Measurements from ENCODE around the gene STX12.

DNA sequence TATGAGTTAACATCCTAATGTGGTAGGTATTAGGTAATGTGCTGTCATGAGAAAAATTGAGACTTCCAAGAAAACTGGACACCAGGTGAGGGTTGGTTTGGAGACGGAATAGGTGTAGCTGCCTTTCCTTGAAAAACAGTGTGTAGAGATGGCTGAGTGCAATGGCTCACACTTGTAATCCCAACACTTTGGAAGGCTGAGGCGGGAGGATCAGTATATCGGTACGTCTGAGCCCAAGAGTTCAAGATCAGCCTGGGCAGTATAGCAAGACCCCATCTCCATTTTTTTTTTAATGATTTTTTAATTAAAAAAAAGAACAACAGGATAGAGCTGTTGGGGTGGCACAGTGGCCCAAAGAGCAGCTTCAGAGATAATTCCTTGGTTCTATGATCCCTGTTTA is 50.8 kb downstream of the STX12 start:
- TF ChIP-seq, protein P1, sequence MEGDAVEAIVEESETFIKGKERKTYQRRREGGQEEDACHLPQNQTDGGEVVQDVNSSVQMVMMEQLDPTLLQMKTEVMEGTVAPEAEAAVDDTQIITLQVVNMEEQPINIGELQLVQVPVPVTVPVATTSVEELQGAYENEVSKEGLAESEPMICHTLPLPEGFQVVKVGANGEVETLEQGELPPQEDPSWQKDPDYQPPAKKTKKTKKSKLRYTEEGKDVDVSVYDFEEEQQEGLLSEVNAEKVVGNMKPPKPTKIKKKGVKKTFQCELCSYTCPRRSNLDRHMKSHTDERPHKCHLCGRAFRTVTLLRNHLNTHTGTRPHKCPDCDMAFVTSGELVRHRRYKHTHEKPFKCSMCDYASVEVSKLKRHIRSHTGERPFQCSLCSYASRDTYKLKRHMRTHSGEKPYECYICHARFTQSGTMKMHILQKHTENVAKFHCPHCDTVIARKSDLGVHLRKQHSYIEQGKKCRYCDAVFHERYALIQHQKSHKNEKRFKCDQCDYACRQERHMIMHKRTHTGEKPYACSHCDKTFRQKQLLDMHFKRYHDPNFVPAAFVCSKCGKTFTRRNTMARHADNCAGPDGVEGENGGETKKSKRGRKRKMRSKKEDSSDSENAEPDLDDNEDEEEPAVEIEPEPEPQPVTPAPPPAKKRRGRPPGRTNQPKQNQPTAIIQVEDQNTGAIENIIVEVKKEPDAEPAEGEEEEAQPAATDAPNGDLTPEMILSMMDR (conservative IDR thresholded peaks at IDR 0.05; ENCODE audit: low read depth in 2 of 2), result no peak
- TF ChIP-seq EZH2phosphoT487 (IDR thresholded peaks at IDR 0.05; ENCODE audit: unreplicated experiment), result no peak
- no peak for TF ChIP-seq POLR2AphosphoS5 (IDR thresholded peaks at IDR 0.05; ENCODE audit: low read depth)
- TF ChIP-seq EZH2 (IDR thresholded peaks at IDR 0.05; ENCODE audit: low read depth, unreplicated experiment), result no peak
- TF ChIP-seq CREB1 (CRISPR knock-in tag; IDR thresholded peaks at IDR 0.05; ENCODE audit: low read depth), result no peak
- TF ChIP-seq, protein P2, sequence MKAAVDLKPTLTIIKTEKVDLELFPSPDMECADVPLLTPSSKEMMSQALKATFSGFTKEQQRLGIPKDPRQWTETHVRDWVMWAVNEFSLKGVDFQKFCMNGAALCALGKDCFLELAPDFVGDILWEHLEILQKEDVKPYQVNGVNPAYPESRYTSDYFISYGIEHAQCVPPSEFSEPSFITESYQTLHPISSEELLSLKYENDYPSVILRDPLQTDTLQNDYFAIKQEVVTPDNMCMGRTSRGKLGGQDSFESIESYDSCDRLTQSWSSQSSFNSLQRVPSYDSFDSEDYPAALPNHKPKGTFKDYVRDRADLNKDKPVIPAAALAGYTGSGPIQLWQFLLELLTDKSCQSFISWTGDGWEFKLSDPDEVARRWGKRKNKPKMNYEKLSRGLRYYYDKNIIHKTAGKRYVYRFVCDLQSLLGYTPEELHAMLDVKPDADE (IDR thresholded peaks at IDR 0.05), result no peak
- TF ChIP-seq, protein P3, sequence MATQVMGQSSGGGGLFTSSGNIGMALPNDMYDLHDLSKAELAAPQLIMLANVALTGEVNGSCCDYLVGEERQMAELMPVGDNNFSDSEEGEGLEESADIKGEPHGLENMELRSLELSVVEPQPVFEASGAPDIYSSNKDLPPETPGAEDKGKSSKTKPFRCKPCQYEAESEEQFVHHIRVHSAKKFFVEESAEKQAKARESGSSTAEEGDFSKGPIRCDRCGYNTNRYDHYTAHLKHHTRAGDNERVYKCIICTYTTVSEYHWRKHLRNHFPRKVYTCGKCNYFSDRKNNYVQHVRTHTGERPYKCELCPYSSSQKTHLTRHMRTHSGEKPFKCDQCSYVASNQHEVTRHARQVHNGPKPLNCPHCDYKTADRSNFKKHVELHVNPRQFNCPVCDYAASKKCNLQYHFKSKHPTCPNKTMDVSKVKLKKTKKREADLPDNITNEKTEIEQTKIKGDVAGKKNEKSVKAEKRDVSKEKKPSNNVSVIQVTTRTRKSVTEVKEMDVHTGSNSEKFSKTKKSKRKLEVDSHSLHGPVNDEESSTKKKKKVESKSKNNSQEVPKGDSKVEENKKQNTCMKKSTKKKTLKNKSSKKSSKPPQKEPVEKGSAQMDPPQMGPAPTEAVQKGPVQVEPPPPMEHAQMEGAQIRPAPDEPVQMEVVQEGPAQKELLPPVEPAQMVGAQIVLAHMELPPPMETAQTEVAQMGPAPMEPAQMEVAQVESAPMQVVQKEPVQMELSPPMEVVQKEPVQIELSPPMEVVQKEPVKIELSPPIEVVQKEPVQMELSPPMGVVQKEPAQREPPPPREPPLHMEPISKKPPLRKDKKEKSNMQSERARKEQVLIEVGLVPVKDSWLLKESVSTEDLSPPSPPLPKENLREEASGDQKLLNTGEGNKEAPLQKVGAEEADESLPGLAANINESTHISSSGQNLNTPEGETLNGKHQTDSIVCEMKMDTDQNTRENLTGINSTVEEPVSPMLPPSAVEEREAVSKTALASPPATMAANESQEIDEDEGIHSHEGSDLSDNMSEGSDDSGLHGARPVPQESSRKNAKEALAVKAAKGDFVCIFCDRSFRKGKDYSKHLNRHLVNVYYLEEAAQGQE (IDR thresholded peaks at IDR 0.05; ENCODE audit: unreplicated experiment), result no peak
- no peak for TF ChIP-seq ZNF114 (CRISPR knock-in tag; IDR thresholded peaks at IDR 0.05)
- TF ChIP-seq, protein P4, sequence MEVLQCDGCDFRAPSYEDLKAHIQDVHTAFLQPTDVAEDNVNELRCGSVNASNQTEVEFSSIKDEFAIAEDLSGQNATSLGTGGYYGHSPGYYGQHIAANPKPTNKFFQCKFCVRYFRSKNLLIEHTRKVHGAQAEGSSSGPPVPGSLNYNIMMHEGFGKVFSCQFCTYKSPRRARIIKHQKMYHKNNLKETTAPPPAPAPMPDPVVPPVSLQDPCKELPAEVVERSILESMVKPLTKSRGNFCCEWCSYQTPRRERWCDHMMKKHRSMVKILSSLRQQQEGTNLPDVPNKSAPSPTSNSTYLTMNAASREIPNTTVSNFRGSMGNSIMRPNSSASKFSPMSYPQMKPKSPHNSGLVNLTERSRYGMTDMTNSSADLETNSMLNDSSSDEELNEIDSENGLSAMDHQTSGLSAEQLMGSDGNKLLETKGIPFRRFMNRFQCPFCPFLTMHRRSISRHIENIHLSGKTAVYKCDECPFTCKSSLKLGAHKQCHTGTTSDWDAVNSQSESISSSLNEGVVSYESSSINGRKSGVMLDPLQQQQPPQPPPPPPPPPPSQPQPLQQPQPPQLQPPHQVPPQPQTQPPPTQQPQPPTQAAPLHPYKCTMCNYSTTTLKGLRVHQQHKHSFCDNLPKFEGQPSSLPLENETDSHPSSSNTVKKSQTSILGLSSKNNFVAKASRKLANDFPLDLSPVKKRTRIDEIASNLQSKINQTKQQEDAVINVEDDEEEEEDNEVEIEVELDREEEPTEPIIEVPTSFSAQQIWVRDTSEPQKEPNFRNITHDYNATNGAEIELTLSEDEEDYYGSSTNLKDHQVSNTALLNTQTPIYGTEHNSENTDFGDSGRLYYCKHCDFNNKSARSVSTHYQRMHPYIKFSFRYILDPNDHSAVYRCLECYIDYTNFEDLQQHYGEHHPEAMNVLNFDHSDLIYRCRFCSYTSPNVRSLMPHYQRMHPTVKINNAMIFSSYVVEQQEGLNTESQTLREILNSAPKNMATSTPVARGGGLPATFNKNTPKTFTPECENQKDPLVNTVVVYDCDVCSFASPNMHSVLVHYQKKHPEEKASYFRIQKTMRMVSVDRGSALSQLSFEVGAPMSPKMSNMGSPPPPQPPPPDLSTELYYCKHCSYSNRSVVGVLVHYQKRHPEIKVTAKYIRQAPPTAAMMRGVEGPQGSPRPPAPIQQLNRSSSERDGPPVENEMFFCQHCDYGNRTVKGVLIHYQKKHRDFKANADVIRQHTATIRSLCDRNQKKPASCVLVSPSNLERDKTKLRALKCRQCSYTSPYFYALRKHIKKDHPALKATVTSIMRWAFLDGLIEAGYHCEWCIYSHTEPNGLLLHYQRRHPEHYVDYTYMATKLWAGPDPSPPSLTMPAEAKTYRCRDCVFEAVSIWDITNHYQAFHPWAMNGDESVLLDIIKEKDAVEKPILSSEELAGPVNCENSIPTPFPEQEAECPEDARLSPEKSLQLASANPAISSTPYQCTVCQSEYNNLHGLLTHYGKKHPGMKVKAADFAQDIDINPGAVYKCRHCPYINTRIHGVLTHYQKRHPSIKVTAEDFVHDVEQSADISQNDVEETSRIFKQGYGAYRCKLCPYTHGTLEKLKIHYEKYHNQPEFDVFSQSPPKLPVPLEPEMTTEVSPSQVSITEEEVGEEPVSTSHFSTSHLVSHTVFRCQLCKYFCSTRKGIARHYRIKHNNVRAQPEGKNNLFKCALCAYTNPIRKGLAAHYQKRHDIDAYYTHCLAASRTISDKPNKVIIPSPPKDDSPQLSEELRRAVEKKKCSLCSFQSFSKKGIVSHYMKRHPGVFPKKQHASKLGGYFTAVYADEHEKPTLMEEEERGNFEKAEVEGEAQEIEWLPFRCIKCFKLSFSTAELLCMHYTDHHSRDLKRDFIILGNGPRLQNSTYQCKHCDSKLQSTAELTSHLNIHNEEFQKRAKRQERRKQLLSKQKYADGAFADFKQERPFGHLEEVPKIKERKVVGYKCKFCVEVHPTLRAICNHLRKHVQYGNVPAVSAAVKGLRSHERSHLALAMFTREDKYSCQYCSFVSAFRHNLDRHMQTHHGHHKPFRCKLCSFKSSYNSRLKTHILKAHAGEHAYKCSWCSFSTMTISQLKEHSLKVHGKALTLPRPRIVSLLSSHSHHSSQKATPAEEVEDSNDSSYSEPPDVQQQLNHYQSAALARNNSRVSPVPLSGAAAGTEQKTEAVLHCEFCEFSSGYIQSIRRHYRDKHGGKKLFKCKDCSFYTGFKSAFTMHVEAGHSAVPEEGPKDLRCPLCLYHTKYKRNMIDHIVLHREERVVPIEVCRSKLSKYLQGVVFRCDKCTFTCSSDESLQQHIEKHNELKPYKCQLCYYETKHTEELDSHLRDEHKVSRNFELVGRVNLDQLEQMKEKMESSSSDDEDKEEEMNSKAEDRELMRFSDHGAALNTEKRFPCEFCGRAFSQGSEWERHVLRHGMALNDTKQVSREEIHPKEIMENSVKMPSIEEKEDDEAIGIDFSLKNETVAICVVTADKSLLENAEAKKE (CRISPR knock-in tag; IDR thresholded peaks at IDR 0.05), result no peak

Measured in GM23338 (cell line).